ENCODE results near the gene COX8A. TPM values are rescaled to one million over a fixed set of nuclear protein-coding genes. Genes with fewer than 3 reads are reported as not detected.

The COX8A gene
- polyA plus RNA-seq, 3 donors, result 196 to 245 (median 218) TPM

- DNase-seq (ENCODE audit: low read depth in 3 of 3, low spot score in 2 of 3), result no peak
Measured at GRCh38 chr11:64019106-64020037, 45.0 kb downstream of the COX8A start.

- no peak for DNase-seq (ENCODE audit: low read depth in 3 of 3, low spot score in 2 of 3)
Measured at GRCh38 chr11:64020976-64021756, 46.7 kb downstream of the COX8A start.

- no peak for DNase-seq (ENCODE audit: low read depth in 3 of 3, low spot score in 2 of 3)
Measured at GRCh38 chr11:64021757-64022093, 47.3 kb downstream of the COX8A start.

GRCh38 chr11:64022125-64022784, 47.8 kb downstream of the COX8A start:
- no peak for DNase-seq (ENCODE audit: low read depth in 3 of 3, low spot score in 2 of 3)

GRCh38 chr11:64023712-64024710, 49.6 kb downstream of the COX8A start:
- DNase-seq (ENCODE audit: low read depth in 3 of 3, low spot score in 2 of 3), result no peak

GRCh38 chr11:64025205-64025604, 50.8 kb downstream of the COX8A start:
- DNase-seq (ENCODE audit: low read depth in 3 of 3, low spot score in 2 of 3), result no peak

Other genes starting within 250 kb of the COX8A start
- gene ZFTA, start 205.8 kb upstream of the COX8A start, polyA plus RNA-seq (ENCODE audit: insufficient read length in 3 of 3), result 10 to 100 TPM; 41.0 to 41.8 (median 41.7) TPM
- gene SPINDOC, start 161.2 kb upstream of the COX8A start, polyA plus RNA-seq (ENCODE audit: insufficient read length in 3 of 3), result 10 to 100 TPM; 21.7 to 26.8 (median 23.4) TPM
- gene MARK2, start 135.5 kb upstream of the COX8A start, polyA plus RNA-seq (ENCODE audit: insufficient read length in 3 of 3), result 10 to 100 TPM; 31.2 to 34.4 (median 33.5) TPM
- gene RCOR2, start 57.5 kb upstream of the COX8A start, polyA plus RNA-seq (ENCODE audit: insufficient read length in 3 of 3), result 10 to 100 TPM; 10.4 to 11.8 (median 11.4) TPM
- gene NAA40, start 35.6 kb upstream of the COX8A start, polyA plus RNA-seq (ENCODE audit: insufficient read length in 3 of 3), result 10 to 100 TPM; 26.5 to 32.0 (median 30.2) TPM
- 100 to 1,000 TPM in 1 of 3 donors, 10 to 100 TPM in 2; 96.8 to 103 (median 97.5) TPM for gene OTUB1, start 11.8 kb downstream of the COX8A start, polyA plus RNA-seq (ENCODE audit: insufficient read length in 3 of 3)
- gene FLRT1, start 61.3 kb downstream of the COX8A start, polyA plus RNA-seq (ENCODE audit: insufficient read length in 3 of 3), result 1 to 10 TPM; 2.6 to 2.8 (median 2.7) TPM
- gene MACROD1, start 191.5 kb downstream of the COX8A start, polyA plus RNA-seq (ENCODE audit: insufficient read length in 3 of 3), result 10 to 100 TPM; 18.5 to 19.8 (median 18.6) TPM
- gene STIP1, start 211.6 kb downstream of the COX8A start, polyA plus RNA-seq (ENCODE audit: insufficient read length in 3 of 3), result 100 to 1,000 TPM; 188 to 220 (median 209) TPM
- gene FERMT3, start 232.1 kb downstream of the COX8A start, polyA plus RNA-seq (ENCODE audit: insufficient read length in 3 of 3), result 1 to 10 TPM; 4.3 to 6.8 (median 5.6) TPM

Measured in right renal cortex interstitium (tissue), 3 donors.